GM12878 (cell line): ENCODE data around the gene ITGA8.

Experiments
- GABPA ChIP-seq: IDR thresholded peaks from 2 replicates; pipeline ENCODE4 v1.6.1; 2014; ENCODE audit warnings: antibody characterized with exemption, low read depth, mild to moderate bottlenecking, inconsistent platforms
- NFYB ChIP-seq: IDR thresholded peaks from 2 replicates; pipeline ENCODE4 v1.6.1; 2011; ENCODE audit warnings: low read depth, mild to moderate bottlenecking, low read length, improper control_type of control experiment, moderate library complexity; ENCODE audit not compliant: insufficient read depth
- YY1 ChIP-seq: IDR thresholded peaks from 2 replicates; pipeline ENCODE4 v1.6.1; 2011; ENCODE audit warnings: low read depth, mild to moderate bottlenecking, low read length
- ZNF217 ChIP-seq: fragments of 450-650 bp; IDR thresholded peaks from 2 replicates; pipeline ENCODE4 v1.6.1; 2017; ENCODE audit warnings: antibody characterized with exemption, mild to moderate bottlenecking
- TF ChIP-seq, protein P1 (sequence below): IDR thresholded peaks from 2 replicates; pipeline ENCODE4 v1.6.1; 2012; ENCODE audit warnings: mild to moderate bottlenecking, low read depth, low read length
- TF ChIP-seq, protein P2 (sequence below): fragments of 450-650 bp; IDR thresholded peaks from 2 replicates; pipeline ENCODE4 v1.6.1; 2018; ENCODE audit warnings: borderline replicate concordance, mild to moderate bottlenecking; ENCODE audit not compliant: partially characterized antibody
- TF ChIP-seq, protein P3 (sequence below), 3 experiments: IDR thresholded peaks in 2 of 3; conservative IDR thresholded peaks in 1 of 3; 2 replicates each; pipeline ENCODE4 v1.5.1; 2011; ENCODE audit warnings: low read depth in 3 of 3, low read length in 3 of 3, mild to moderate bottlenecking in 3 of 3, control low read depth in 2 of 3, moderate library complexity in 2 of 3, inconsistent platforms in 1 of 3, mixed read lengths in 1 of 3; ENCODE audit not compliant: control insufficient read depth in 2 of 3, insufficient read depth in 1 of 3; ENCODE audit errors: extremely low read depth in 1 of 3

DNA sequence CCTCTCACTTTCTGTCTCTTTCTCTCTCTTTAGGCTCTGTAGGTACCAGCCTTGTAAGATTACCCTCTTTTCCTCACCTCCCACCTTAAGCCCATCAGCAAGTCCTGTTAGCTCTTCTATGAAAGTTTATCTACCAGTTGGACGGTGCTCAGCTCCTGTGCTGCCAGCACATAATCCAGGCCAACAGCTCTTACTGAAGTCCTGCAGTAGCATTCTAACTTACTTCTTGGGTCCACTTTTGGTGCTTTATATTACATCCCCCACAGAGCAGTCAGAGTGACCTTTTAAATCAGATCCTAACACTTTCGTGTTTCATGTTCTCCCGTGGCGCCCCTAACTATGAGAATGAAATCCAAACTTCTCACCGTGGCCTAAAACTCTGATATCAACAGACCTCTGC lies 38.9 kb upstream of the ITGA8 start:
- no peak for TF ChIP-seq GABPA
- TF ChIP-seq, protein P1, sequence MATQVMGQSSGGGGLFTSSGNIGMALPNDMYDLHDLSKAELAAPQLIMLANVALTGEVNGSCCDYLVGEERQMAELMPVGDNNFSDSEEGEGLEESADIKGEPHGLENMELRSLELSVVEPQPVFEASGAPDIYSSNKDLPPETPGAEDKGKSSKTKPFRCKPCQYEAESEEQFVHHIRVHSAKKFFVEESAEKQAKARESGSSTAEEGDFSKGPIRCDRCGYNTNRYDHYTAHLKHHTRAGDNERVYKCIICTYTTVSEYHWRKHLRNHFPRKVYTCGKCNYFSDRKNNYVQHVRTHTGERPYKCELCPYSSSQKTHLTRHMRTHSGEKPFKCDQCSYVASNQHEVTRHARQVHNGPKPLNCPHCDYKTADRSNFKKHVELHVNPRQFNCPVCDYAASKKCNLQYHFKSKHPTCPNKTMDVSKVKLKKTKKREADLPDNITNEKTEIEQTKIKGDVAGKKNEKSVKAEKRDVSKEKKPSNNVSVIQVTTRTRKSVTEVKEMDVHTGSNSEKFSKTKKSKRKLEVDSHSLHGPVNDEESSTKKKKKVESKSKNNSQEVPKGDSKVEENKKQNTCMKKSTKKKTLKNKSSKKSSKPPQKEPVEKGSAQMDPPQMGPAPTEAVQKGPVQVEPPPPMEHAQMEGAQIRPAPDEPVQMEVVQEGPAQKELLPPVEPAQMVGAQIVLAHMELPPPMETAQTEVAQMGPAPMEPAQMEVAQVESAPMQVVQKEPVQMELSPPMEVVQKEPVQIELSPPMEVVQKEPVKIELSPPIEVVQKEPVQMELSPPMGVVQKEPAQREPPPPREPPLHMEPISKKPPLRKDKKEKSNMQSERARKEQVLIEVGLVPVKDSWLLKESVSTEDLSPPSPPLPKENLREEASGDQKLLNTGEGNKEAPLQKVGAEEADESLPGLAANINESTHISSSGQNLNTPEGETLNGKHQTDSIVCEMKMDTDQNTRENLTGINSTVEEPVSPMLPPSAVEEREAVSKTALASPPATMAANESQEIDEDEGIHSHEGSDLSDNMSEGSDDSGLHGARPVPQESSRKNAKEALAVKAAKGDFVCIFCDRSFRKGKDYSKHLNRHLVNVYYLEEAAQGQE = no peak
- no peak for TF ChIP-seq NFYB
- no peak for TF ChIP-seq ZNF217
- no peak for TF ChIP-seq YY1
- TF ChIP-seq, protein P2, sequence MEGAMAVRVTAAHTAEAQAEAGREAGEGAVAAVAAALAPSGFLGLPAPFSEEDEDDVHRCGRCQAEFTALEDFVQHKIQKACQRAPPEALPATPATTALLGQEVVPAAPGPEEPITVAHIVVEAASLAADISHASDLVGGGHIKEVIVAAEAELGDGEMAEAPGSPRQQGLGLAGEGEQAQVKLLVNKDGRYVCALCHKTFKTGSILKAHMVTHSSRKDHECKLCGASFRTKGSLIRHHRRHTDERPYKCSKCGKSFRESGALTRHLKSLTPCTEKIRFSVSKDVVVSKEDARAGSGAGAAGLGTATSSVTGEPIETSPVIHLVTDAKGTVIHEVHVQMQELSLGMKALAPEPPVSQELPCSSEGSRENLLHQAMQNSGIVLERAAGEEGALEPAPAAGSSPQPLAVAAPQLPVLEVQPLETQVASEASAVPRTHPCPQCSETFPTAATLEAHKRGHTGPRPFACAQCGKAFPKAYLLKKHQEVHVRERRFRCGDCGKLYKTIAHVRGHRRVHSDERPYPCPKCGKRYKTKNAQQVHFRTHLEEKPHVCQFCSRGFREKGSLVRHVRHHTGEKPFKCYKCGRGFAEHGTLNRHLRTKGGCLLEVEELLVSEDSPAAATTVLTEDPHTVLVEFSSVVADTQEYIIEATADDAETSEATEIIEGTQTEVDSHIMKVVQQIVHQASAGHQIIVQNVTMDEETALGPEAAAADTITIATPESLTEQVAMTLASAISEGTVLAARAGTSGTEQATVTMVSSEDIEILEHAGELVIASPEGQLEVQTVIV = no peak
- TF ChIP-seq, protein P3, sequence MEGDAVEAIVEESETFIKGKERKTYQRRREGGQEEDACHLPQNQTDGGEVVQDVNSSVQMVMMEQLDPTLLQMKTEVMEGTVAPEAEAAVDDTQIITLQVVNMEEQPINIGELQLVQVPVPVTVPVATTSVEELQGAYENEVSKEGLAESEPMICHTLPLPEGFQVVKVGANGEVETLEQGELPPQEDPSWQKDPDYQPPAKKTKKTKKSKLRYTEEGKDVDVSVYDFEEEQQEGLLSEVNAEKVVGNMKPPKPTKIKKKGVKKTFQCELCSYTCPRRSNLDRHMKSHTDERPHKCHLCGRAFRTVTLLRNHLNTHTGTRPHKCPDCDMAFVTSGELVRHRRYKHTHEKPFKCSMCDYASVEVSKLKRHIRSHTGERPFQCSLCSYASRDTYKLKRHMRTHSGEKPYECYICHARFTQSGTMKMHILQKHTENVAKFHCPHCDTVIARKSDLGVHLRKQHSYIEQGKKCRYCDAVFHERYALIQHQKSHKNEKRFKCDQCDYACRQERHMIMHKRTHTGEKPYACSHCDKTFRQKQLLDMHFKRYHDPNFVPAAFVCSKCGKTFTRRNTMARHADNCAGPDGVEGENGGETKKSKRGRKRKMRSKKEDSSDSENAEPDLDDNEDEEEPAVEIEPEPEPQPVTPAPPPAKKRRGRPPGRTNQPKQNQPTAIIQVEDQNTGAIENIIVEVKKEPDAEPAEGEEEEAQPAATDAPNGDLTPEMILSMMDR (IDR thresholded peaks at IDR 0.05 in 2 of 3, conservative IDR thresholded peaks at IDR 0.05 in 1 of 3; ENCODE audit: control insufficient read depth in 2 of 3, extremely low read depth in 1 of 3, insufficient read depth in 1 of 3, low read depth in 3 of 3, low read length in 3 of 3) = no peak
